NCI-H226 (cell line): ENCODE data around the gene KRTAP10-2.
"Not testable (repeated sequence)": the region's sequence is repeated elsewhere in the genome, so short reads cannot be mapped to it uniquely, and the experiment has no call there.

Experiments used
- DNase-seq: peaks from one replicate; pipeline ENCODE4 v3.0.0-alpha.2; 2015

Gene KRTAP10-2

GRCh38 chr21:44566403-44566802 is 15.1 kb upstream of the KRTAP10-2 start:
- DNase-seq: no peak

DNA sequence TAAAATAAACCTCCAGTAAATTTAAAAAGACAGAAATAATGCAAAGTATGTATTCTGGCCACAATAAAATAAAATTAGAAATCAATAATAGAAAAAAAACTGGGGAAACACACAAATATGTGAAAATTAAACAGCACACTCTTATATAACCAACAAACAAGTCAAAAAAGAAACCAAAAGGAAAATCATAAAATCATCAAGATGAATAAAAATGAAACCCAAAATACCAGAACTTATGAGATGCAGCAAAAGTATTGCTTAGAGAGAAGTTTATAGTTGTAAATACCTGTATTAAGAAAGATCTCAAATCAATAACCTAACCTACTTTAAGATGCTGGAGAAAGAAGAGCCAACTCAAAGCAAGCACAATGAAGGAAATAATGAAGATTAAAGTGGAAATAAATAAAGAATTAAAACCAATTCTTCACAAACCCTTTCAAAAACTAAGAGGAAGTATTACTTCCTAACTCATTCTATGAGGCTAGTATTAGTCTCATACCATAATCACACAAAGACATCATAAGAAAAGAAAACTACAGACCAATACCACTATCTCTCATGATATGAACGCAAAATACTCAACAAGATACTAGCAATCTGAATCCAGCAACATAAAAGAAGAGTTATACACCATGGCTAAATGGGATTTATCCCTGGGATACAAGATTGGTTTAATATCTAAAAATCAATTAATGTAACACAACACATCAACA is 13.7 kb upstream of the KRTAP10-2 start:
- no peak for DNase-seq

GRCh38 chr21:44564099-44564498 is 12.8 kb upstream of the KRTAP10-2 start:
- DNase-seq: no peak

- DNase-seq: no peak
Measured at GRCh38 chr21:44558695-44559094, 7.4 kb upstream of the KRTAP10-2 start, which contains the start of gene KRTAP10-3. Gene KRTAP10-3, minus strand, starts transcription at chr21:44558795. Its CDS starts 80 bp downstream, at chr21:44558715.

GRCh38 chr21:44558329-44558675 is 7.0 kb upstream of the KRTAP10-2 start:
- DNase-seq: not testable (repeated sequence)

- no peak for DNase-seq
Measured at GRCh38 chr21:44557491-44558328, 6.4 kb upstream of the KRTAP10-2 start.

DNA sequence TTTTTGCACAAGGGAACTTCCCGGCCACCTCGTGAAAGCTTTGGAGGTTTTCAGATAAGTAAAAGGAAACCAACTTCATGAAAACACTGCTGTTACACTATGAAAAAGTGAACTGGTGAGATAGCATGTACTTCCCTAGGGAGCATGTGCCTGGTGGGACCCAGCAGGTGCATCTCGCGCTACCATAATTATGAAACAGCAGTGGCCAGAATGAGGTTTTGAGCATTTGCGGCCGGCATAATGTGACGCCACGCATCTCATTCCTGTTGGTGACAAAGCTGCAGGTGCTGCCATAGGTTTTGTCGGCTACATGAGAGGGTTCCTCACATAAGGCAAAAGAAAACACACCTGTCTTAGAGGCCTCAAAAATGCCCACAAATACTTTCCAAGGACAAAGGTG is 5.6 kb upstream of the KRTAP10-2 start:
- DNase-seq: no peak

DNA sequence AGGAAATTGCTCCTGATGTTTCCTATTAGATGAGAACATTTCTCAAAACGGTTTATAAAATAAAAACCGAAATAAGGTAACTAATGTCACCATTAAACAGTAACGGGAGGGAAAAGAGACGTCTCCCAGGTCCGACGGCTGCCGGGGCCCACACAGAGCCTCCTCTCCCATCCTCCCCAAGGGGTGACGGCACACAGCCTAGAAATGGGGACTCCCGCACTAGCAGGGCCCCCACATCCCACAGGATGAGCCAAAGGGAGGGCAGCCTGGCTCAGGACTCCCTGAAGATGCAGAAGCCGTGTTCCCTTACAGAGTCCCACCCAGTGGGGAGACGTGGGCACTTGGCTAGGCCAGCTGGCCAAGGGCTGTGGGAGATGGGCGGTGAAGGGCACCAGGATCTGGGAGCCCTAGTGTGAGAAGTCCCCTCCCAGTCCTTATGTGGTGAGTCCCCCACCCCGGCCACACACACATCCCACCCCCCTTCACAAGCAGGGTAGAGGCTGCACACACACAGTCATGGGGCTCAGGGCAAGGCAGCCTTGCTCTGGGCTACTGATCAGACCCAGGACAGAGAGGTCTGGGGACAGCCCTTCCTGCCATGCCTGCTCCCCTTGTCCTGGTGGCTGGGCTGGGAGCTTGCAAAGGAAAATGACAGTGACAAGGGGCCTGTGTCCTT is 4.0 kb upstream of the KRTAP10-2 start:
- no peak for DNase-seq

DNA sequence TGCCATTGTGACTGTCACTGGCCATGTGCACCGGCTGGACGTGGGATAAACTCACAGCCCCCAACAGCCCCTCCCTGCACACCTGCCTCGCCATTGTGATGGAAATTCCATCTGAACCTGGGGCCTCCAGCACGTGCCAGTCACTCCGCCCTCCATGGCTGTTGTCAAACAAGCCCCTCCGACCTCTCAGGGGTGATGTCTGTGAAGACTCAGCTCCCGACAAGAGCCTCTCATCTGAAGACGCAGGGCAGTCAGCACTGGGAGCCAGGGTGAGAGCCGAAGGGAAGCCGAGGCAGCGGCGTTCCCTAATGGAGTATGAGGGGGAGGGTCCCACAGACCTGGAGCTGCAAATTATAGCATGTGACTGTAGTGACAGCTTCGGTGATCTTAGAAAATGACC is 1.4 kb upstream of the KRTAP10-2 start:
- DNase-seq: no peak

DNA sequence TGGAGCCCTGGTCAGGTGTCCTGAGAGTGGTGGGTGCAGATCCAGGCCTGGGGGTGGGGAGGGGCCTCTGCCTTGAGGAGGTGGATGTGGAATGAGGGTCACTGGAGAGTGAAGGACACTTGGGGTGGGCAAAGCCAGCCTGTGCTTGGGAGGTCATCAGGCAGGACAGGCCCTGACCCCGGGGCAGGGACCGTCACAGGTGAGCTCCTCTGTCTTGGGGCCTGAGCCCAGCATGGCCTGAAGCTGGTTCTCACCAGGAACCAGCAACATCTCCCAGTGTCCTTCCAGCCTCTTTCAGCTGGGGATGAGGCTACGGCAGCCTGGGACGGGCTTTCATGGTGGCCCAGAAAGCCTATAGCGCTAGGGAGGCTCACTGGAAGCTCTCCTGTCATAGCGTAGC is 831 bp upstream of the KRTAP10-2 start:
- DNase-seq: no peak

DNA sequence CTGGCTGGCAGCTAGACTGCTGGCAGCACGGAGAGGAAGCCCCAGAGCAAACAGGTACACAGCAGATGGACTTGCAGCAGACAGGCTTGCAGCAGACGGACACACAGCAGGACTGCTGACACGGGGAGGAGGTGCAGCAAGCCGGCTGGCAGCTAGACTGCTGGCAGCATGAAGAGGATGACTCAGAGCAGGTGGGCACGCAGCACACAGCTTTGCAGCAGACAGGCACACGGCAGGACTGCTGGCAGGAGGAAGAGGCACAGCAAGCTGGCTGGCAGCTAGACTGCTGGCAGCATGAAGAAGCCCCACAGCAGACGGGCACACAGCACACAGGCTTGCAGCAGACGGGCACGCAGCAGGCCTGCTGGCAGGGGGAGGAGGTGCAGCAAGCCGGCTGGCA is 498 bp downstream of the KRTAP10-2 start:
- DNase-seq: no peak

DNA sequence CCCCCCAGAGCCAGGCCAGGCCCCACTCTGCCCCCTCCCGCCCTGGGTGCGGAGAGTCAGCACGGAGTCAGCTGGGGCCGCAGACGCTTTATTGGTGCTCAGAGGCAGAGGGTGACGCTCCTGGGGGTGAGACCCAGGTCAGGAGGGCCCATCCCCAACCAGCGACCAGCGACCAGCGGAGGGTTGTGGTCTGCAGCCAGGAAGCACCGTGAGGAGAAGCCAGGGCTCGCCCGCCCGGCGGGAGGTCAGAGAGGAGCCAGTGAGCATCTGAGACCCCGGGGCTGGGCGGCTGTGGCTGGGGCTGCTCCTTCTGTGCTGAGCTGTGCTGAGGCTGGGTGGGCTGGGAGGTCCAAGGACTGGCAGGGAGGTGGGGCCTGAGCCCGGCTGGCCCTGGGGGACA is 1.0 kb downstream of the KRTAP10-2 start:
- not testable (repeated sequence) for DNase-seq

DNA sequence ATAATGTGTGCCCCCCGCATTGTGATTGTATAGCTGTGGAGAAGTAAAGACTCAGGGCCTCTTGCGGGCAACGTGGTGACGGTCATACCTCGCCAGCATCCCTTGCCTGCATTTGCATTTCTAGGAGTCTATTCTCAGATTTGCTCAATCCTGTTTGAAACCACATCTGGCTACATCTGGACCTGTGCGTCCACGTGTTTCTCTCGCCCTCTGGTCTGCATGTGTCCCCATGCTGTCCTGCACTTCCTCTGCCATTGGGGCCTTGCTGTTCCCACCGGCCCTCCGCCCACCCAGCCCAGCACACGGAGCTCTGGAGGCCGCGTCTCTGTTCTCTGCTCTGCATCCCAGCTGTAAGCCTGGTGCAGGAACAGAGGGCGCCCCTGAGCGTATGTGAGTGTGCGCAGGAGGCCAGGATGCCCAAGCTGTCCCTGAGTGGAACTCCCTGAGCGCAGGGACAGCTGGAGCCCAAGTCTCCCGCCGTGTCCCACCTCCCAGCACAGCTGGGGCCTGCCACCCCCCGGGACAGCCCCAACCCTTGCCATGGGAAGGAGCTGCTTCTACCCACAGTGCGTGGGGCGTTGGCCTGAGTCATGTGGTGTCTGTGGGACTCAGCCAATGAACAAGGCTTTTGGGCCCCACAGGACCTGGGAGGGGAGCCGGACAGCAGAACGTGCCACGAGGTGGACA is 1.6 kb downstream of the KRTAP10-2 start:
- no peak for DNase-seq

GRCh38 chr21:44548922-44549321 is 2.4 kb downstream of the KRTAP10-2 start:
- DNase-seq: no peak

DNA sequence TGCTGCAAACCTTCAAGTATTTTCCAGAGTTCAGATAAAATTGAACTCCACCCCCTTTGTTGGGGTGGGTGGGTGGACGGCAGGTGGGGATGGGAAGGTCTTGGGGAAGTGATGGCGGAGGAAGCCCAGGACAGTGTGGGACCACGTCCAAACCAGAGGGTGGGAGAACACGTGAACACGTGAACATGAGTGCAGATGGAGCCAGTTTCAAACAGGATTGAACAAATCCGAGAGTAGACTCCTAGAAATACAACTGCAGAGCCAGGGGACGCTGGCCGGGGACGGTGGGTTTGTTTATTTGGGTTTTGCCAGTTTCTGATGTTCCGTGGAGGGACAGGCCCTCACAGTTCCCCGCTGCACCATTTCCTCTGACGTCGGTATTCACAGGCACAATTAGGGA is 2.9 kb downstream of the KRTAP10-2 start:
- no peak for DNase-seq

DNA sequence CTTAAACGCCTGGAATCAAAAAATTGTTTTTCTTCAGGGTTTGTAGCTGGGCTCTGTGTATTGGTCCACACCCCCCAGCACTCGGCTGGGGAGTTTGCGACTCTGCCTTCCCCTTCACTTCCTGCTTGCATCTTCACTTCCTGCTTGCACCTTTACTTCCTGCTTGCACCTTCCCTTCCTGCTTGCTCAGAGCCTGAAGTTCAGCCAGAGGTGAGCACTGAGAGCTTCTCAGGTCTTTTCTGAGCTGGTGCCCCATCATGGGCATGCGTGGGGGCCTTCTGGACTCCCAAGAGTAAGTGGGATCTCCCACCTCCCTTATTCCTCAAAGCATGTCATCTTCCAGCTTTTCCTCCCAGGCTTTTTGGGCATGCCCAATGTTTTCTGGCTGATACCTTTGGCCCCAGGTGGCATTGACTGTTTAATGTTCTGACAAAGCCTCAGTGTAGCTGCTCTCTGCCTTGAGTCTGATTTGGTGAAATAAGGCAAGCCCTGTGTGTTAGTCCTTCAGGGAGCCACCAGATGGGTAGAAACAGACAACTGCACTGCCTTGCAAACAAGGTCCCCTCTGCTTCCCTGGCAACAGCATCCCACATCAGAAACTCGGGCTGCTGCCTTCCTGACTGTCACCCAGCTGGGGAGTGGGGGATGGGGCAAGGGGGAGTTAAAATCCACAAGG is 3.5 kb downstream of the KRTAP10-2 start:
- DNase-seq: no peak

DNA sequence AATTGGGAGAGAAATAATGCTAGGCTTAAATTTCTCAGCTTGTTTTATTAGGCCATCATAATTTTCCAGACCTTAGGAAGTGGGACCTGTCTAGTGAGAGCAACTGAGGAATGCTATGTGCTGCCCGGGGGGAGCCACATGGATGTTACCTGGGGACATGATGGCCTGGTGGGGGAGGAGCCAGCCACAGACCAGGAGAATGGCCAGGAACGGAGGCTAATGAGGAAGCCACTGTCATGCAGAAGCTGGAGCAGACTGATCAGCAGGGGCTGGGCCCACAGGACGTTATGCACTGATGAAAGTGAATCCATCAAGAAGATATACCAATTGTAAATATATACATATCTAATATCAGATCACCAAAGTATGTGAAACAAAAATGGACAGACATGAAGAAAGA is 6.7 kb downstream of the KRTAP10-2 start:
- DNase-seq: no peak

GRCh38 chr21:44542716-44543115 is 8.6 kb downstream of the KRTAP10-2 start:
- DNase-seq: no peak

- DNase-seq: no peak
Measured at GRCh38 chr21:44540741-44541288, 10.5 kb downstream of the KRTAP10-2 start.

- DNase-seq: no peak
Measured at GRCh38 chr21:44539991-44540666, 11.2 kb downstream of the KRTAP10-2 start, which contains the start of gene KRTAP10-1. Gene KRTAP10-1, minus strand, starts transcription at chr21:44540195. Its CDS starts 45 bp downstream, at chr21:44540150.

GRCh38 chr21:44539046-44539445 is 12.3 kb downstream of the KRTAP10-2 start:
- no peak for DNase-seq
